EH (cell line): ENCODE measurements around the gene RSRC1.
A peak's percentile ranks its signal among the peaks of the same experiment; 100 is the strongest.
"Not testable (repeated sequence)": the region's sequence is repeated elsewhere in the genome, so short reads cannot be mapped to it uniquely, and the experiment has no call there.

Experiments used
- DNase-seq: peaks from one replicate; pipeline ENCODE4 v3.0.0-alpha.2; 2015; ENCODE audit warnings: low read depth

The RSRC1 gene

GRCh38 chr3:158329696-158330441 is 220.0 kb downstream of the RSRC1 start:
- DNase-seq, result not testable (repeated sequence)

DNA sequence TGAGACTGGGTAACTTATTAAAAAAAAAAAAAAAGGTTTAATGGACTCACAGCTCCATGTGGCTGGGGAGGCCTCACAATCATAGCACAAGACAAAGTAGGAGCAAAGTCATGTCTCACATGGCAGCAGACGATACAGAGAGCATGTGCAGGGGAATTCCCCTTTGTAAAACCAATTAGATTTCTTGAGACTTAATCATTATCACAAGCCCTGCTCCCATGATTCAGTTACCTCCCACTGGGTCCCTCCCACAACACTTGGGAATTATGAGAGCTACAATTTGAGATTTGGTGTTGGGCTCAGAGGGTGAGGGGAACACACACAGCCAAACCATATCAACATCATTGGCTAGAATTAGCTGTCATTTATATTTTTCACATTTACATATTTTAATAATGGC is 221.0 kb downstream of the RSRC1 start:
- DNase-seq, result peak; percentile 35

DNA sequence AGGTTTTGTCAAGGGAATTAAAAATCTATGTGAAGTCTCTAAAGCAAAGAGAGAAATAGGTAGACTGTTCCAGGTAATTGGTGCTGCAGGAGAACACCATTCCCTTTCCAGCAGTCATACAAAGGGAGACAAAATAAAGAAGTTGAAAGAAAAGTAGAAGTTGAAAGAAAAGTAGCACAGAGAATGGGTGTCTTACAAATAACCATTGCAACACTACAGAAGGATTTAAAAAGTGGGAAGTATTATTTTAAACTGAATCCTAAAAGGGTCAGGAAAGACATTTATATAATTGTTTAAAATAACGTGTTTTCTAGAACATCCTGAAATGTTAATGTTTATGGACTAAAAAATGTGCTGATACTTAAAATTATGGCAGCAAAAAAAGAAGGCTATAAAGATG is 223.8 kb downstream of the RSRC1 start:
- DNase-seq, result no peak

GRCh38 chr3:158337110-158337509 is 227.2 kb downstream of the RSRC1 start:
- DNase-seq, result peak; percentile 8

DNA sequence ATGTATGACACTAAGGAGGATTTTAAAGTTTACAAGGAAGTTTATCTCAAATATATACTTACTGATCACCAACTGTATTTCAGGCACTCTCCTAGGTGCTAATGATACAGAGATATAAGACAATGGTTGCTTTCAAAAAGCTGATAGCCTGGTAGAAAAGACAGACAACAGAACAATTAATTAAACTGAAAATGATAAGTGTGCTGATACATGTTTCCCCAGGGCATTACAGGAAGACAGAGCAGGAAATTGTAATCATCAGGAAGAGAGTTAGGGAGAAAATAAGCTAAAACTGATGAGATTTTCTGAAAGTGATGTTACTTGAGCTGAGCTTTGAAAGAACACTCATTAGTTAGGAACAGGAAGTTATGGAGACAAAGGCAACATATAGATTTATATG is 229.7 kb downstream of the RSRC1 start:
- DNase-seq, result no peak

DNA sequence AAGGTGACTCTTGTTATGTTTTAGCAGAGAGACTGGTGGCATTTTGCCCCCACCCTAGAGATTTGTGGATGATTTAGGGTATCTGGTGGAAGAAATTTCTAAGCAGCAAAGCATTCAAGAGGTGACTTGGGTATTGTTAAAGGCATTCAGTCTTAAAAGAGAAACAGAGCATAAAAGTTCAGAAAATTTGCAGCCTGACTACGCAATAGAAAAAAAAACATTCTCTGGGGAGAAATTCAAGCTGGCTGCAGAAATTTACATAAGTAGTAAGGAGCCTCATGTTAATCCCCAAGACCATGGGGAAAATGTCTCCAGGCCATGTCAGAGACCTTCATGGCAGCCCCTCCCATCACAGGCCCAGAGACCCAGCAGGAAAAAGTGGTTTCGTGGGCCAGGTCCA is 231.1 kb downstream of the RSRC1 start:
- not testable (repeated sequence) for DNase-seq

- peak; percentile 40 for DNase-seq
Observed at GRCh38 chr3:158347966-158348365, 238.1 kb downstream of the RSRC1 start.

DNA sequence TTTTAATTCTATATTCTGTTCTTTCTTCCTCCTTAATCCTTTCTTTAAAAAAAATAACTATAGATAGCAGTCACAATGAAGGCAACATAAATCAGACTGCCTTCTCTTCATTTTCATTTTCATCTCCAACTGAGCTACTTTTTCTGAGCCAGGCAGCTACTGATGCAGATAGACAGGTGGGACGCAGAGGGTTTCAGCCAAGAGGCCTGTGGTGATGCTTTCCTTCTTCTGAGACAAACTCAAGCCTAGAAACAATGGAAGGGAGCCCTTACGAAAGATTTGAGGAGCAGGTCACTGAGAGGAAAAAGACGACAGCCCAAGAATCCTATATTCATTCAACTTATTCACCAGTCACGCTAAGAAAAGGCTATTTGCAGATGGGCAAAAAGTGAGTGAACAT is 241.1 kb downstream of the RSRC1 start:
- no peak for DNase-seq

DNA sequence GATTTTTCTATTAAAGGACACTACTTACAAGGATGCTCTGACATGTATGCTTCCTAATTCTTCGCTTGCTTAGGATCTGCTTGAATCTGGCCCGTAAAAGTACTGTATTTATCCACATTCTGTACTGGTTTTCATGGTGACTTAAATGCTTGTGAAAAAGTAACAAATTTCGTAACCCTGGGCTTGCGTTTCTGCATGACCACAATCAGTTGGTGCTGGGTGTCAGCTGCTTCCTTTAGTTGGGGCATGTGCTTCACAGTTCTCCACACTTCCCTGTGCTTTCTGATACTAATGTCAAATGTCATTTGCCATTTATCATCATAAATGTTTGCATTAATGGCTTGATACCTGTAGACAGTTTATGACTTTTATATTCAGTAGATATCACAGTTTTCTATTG is 242.7 kb downstream of the RSRC1 start:
- no peak for DNase-seq

- no peak for DNase-seq
Observed at GRCh38 chr3:158354713-158355112, 244.8 kb downstream of the RSRC1 start.

DNA sequence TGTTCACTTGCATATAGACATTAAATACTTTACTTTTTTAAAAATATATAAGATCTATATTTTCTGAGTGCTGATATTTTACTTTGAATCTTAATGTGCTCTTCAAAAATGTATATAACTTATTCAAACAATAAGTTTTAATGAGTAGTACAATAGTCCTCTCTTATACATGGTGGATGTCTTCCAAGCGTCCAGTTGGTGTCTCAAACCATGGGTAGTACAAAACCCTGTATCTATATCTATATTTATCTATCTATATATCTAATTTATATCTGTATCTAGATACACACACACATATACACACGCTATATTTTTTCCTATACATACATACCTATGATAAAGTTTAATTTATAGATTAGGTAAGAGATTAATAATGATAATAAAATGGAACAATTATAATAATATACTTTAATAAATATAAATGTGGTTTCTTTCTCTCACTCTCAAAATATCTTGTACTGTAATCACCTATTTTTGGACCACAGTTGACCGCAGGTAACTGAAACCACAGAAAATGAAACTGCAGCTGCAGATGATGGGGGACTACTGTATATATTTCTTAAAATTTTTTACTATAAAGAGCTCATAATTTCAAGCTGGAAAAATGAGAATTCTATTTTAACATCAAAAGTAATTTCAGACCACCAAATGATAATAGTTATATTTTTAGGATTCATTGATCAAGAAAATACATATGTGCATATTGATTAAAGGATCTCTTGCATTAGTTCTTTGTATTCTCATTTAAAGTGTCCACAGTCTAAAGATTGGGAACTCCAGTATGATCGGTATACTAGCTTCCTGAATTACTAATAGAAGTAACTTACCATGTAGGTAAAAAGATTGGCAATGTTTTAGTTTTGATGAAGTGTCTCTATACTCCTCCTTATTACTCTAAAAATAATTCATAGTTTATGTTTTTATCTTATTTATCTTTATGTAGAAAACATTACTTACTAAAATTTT is 246.0 kb downstream of the RSRC1 start:
- no peak for DNase-seq

DNA sequence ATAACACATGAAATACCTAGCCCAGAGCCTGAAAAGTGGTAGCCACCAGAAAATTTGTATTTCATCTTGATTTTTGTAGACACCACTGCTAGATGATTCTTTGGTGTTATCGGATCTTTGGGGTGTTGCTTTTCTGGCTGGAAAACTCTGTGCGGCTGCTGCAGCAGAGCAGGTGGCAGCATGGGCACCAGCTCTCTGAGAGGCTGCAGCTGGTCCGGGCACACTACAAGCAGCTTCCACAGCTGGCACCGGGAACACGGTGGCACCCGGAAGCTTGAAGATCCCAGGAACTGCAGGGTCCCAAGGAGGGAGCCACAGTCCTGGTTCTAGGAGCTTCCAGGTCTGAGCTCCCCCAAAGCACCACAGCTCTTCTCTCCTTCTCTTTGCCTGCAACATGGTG is 249.4 kb downstream of the RSRC1 start:
- DNase-seq, result no peak

DNA sequence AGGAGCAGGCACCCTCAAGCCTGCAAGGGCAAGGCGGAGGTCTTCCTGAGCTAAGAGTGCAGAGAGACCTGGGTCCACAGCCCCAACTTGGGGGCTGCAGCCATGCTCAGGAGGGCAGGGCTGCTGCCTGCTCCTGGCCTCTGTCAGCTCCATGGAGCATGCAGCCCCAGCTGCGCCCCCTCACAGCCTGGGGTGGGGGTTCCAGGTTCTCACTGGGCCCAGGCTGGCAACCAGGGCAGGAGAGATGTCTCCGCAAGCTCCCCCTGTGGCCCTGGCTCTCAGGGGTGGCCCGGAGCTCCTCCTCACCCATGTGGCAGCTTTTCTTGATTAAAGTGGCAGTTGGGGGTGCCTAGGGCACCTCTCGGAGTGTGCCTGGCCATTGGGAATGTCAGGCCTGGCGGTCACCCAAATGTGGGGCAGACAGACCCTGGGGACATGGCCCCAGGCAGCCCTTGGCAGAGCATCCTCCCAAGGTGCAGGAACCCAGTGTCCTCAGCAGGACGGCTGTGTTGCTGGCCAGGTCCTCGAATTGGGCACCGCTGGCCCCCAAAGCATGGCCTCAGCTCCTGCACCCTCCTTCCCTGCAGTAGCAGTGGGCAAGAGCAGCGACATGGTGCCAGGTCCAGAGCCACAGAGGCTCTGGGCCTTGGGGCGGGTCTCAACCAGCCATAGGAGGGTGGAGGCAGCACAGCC is 251.0 kb downstream of the RSRC1 start:
- no peak for DNase-seq

DNA sequence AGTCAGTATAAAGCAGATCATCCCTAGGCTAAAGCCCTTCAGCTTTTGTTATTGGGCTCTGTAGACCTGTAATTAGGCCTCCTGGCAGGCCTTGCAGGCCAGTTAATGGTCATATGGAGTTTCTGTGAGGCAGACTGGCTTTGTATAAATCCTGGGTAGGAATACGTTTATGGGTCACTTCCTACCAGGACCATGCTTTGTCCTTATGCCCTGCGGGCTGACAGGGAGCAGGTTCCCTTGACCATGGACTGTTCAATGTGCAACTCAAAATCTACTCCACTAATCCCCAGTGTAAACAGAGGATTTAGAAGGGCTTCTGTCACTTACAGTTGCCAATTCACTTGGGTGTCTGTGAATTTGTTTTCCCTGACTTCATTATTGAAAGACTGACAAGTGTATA is 258.4 kb downstream of the RSRC1 start:
- no peak for DNase-seq

GRCh38 chr3:158369279-158369678 is 259.4 kb downstream of the RSRC1 start:
- no peak for DNase-seq

GRCh38 chr3:158379517-158379916 is 269.6 kb downstream of the RSRC1 start:
- no peak for DNase-seq

- peak; percentile 11 for DNase-seq
Observed at GRCh38 chr3:158381262-158381868, 271.5 kb downstream of the RSRC1 start.

GRCh38 chr3:158382479-158382878 is 272.6 kb downstream of the RSRC1 start:
- DNase-seq, result no peak

- no peak for DNase-seq
Observed at GRCh38 chr3:158384019-158384418, 274.1 kb downstream of the RSRC1 start.

DNA sequence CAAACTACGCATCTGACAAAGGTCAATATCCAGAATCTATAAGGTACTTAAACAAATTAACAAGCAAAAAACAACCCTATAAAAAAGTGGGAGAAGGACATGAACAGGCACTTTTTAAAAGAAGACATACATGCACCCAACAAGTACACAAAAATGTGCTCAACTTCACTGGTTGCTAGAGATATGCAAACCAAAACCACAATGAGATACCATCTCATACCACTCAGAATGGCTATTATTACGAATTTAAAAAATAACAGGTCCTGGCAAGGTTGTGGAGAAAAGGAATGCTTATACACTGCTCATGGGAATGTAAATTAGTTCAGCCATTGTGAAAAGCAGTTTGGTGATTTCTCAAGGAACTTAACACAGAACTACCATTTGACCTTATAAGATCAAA is 285.5 kb downstream of the RSRC1 start:
- peak; percentile 51 for DNase-seq

DNA sequence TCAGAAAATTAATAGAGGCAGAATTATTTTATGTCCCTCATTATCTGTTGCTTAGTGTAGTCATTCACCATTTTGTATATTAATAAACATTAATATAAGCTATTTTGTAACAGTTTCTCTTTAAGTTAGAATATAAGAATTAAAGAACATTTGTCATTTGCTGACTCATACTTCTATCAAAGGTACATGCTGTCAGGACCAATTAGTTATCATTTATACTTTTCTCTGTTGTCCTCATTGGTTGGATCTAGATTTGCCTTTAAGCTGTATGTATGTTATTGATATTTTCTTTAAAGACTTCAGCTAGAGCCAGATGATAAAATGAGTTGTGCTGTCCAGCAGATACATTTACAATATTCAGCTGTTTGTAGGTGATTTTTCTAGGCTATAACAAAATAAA is 292.7 kb downstream of the RSRC1 start:
- DNase-seq, result no peak

DNA sequence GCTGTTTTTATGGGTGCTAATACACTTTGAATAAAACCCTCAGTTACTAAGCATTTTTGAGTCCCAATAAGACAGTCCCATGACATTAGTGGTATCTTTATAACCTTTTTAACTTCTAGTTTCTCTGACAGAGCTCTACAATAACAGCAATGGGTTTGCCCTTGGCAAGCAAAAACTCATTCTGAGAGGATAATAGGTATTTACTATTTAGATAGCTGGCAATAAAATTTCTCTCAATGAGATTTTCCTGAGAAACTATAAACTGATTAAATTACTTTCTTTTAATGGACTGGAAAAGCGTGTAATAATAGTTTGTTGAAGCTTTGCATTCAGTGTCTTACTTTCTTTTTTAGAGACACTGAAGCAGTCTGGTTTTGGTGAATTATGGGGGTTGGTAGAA is 293.1 kb downstream of the RSRC1 start:
- no peak for DNase-seq
